HFF-Myc (cell line): ENCODE measurements around the gene FGA.

Experiments
- DNase-seq: peaks from one replicate; pipeline ENCODE4 v3.0.0-alpha.2; 2011; ENCODE audit warnings: low read depth; ENCODE audit errors: extremely low read depth
- H3K4me3 ChIP-seq: replicated peaks from 2 replicates; pipeline ENCODE4 v1.5.1; 2011; ENCODE audit warnings: low read depth, mild to moderate bottlenecking, control low read depth, low read length
- TF ChIP-seq, protein P1 (sequence below): IDR thresholded peaks from 2 replicates; pipeline ENCODE4 v1.5.1; 2012; ENCODE audit warnings: mild to moderate bottlenecking, low read depth, low read length, control low read depth; ENCODE audit errors: missing control alignments

Gene FGA

DNA sequence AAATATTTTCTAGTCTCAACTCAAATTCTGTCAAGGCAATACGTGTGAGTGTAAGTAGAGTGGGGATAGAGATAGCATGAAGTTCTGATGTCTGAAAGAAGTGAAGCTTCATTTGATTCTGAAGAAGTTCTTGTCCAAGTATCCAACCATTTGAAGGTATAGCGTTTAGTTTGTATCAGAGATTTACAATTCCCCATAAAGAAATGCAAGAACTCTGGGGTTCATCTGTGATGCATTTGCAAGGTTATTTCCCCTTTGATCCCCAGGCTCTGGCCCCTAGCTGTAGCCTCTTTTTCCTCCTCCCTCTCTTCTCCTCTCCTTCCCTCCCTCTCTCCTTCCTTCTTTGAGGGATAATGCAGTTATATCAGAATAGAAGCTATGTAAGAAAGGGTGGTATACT, 7.8 kb downstream of the FGA start:
- DNase-seq, result no peak
- TF ChIP-seq, protein P1, sequence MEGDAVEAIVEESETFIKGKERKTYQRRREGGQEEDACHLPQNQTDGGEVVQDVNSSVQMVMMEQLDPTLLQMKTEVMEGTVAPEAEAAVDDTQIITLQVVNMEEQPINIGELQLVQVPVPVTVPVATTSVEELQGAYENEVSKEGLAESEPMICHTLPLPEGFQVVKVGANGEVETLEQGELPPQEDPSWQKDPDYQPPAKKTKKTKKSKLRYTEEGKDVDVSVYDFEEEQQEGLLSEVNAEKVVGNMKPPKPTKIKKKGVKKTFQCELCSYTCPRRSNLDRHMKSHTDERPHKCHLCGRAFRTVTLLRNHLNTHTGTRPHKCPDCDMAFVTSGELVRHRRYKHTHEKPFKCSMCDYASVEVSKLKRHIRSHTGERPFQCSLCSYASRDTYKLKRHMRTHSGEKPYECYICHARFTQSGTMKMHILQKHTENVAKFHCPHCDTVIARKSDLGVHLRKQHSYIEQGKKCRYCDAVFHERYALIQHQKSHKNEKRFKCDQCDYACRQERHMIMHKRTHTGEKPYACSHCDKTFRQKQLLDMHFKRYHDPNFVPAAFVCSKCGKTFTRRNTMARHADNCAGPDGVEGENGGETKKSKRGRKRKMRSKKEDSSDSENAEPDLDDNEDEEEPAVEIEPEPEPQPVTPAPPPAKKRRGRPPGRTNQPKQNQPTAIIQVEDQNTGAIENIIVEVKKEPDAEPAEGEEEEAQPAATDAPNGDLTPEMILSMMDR, result no peak
- H3K4me3 ChIP-seq, result no peak overlapping the region

DNA sequence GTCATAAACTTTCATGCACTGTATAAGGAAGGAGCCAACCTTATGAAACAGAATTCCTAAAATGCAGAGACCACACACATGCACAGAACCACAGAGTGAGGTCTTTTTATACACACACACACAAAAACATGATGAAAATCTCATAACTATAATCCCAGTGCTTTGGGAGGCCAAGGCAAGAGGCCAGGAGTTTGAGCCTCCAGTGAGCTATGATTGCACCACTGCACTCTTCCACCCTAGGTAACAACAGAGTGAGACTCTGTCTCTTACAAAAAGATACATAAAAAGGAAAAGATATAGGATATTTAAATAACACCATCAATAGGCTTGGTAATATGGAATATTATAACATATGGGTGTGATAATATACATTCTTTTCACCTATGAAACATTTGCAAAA, 10.6 kb downstream of the FGA start:
- TF ChIP-seq, protein P1, result no peak
- H3K4me3 ChIP-seq, result no peak overlapping the region
- no peak for DNase-seq

DNA sequence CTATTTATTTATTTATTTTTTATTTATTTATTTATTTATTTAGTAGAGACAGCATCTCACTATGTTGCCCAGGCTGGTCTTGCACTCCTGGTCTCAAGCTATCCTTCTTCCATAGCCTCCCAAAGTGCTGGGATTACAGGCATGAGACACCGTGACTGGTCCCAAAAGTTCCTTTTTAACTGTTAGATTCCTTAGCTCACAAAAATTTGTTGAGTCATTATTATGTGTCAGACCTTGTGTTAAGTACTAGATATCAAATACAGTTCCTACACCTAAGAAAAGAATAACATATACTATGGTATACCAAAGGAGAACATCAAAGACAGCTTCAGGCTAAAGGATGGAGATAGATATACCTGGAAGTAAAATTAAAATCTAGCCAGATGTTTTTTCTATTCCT, 11.6 kb downstream of the FGA start:
- TF ChIP-seq, protein P1, result no peak
- no peak for DNase-seq

GRCh38 chr4:154577324-154577723, 13.2 kb downstream of the FGA start:
- no peak for DNase-seq
- TF ChIP-seq, protein P1, result no peak
- no peak overlapping the region for H3K4me3 ChIP-seq

More for the DNA sequence above, 11.6 kb downstream of the FGA start:
- H3K4me3 ChIP-seq, result no peak overlapping the region

- no peak for DNase-seq
- TF ChIP-seq, protein P1, result no peak
- H3K4me3 ChIP-seq, result no peak overlapping the region
Observed at GRCh38 chr4:154574311-154574710, 16.2 kb downstream of the FGA start.

DNA sequence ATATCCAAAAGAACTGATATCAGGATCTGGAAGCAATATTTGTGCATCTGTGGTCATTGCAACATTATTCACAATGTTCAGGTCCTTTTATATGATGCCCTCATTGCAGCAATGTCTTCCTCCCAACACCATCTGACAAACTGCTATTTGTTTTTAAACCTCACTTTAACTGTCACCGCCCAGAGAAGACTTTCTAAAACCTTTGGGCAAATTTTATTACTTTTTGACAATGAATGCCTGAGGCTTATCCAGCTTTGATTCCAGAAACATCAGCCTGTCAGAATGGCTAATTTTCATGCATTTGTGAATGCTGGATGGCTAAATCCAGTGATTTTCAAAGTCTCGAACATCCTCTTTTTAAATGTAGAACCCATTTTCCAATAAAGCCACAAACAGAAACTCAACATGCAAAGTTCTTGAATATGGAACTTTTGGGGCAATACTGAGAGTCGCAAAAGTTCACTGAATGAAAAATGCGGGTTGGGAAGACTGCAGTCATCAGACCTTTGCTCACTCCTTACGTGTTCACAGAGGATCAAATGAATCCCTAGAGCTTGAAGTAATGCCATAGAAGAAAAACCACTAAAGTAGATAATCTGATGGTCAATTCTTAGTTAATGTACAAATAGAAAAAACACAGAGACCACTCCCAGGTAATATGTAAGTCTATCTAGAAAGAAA, 17.2 kb downstream of the FGA start:
- no peak for DNase-seq

More for the DNA sequence above, 17.2 kb downstream of the FGA start:
- no peak overlapping the region for H3K4me3 ChIP-seq
- TF ChIP-seq, protein P1, result no peak
